Measurements from ENCODE around the gene FAM50A.
A peak's percentile ranks its signal among the peaks of the same experiment; 100 is the strongest.

The FAM50A gene

DNA sequence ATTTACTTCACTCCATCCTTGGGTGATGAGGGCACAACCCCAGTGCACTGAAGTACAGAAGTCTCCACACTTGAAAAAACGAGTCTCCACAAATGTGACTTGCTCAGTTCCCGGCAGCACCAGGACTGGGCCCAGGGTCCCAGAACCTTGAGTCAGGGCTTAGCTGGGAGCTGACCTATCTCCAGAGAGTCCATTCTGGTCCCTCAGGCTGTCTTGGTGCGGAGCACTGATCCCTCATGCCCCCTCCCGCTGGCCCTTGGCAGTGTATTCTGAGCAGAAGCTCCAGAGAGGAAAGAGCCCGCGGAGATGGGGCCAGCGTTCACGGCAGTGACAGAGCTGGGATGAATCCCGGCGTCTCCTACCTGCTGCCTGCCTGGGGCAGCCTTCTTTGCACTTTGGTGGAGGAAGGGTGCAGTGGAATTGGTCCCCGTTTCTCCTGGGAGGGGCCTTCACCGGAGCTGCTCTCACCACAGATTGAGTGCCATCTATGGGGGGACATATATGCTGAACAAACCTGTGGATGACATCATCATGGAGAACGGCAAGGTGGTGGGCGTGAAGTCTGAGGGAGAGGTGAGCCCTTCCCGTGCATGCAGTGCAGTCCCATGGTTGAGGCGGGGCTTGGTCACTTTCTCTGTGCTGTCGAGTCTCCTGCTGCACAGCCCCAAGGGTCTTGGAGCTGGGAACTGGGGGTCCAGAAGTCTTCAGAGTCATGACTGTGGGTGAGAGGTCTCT is 3.2 kb upstream of the FAM50A start:
- DNase-seq (ENCODE audit: low spot score): no peak

GRCh38 chrX:154441564-154441963 is 2.4 kb upstream of the FAM50A start:
- no peak for DNase-seq (ENCODE audit: low spot score)

DNA sequence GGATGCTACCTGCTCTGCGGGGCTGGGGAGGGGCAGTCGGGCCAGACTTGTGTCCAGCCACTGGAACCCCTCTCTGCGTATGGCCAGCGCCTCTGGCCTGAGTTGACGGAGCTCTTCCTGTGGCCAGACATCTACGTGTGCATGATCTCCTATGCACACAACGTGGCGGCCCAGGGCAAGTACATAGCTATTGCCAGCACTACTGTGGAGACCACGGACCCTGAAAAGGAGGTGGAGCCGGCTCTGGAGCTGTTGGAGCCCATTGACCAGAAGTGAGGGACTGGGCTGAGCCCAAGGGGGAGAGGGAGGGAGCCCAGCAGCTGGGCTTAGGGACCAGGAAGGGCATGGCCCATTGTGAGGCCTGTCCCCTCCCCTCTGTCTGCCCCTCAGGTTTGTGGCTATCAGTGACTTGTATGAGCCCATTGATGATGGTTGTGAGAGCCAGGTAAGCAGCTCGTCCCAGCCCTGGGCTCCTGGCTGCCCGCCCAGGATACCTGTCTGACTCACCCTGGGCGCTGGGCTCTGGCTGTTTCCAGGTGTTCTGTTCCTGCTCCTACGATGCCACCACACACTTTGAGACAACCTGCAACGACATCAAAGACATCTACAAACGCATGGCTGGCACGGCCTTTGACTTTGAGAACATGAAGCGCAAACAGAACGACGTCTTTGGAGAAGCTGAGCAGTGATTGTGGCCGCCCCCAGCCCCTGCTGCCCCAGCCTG is 1.8 kb upstream of the FAM50A start:
- DNase-seq (ENCODE audit: low spot score): no peak

GRCh38 chrX:154443479-154443910 is 446 bp upstream of the FAM50A start:
- peak; percentile 20 for DNase-seq (ENCODE audit: low spot score)

DNA sequence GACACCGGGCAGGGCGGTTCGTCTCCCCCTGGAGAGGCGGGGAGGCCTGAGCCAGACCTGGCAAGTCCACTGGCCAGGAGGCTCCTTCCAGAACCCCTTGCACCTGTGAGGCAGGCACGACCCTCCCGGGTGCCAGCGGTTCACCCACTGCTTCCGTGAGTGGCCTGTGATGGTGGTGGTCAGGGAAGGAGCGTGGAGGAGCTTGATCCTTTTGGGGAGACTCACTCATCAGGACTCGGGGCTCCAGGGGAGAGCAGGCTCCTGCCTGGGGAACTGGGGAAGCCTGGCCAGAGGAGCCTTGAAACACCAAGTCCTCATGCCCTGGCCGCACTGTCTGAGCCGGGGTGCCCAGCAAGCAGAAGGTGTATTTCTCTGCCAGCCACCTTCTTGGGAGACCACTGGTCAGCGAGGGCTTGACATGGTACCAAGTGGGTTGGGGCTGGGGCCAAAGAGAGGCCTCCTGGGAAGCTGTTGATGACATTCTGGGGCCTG is 860 bp downstream of the FAM50A start:
- no peak for DNase-seq (ENCODE audit: low spot score)

GRCh38 chrX:154445776-154446175 is 1.8 kb downstream of the FAM50A start:
- no peak for DNase-seq (ENCODE audit: low spot score)

- no peak for DNase-seq (ENCODE audit: low spot score)
Observed at GRCh38 chrX:154446430-154446829, 2.5 kb downstream of the FAM50A start.

- no peak for DNase-seq (ENCODE audit: low spot score)
Observed at GRCh38 chrX:154448484-154448883, 4.5 kb downstream of the FAM50A start.

DNA sequence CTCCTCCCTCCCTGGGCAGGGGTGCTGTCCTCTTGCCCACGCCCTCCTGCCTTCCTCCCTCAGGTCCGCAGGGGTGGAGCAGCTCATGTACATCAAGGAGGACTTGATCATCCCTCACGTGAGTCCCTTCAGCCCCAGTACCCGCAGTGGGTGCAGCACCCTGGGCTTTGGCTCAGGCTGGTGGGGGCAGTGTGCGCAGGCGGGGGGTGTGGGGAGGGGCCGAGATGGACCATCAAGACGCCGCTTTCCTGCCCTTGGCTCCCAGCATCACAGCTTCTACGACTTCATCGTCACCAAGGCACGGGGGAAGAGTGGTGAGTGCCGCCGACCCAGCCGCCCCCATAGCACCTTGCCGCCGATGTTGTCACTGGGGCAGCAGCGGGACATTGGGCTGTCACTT is 5.7 kb downstream of the FAM50A start:
- DNase-seq (ENCODE audit: low spot score): no peak

DNA sequence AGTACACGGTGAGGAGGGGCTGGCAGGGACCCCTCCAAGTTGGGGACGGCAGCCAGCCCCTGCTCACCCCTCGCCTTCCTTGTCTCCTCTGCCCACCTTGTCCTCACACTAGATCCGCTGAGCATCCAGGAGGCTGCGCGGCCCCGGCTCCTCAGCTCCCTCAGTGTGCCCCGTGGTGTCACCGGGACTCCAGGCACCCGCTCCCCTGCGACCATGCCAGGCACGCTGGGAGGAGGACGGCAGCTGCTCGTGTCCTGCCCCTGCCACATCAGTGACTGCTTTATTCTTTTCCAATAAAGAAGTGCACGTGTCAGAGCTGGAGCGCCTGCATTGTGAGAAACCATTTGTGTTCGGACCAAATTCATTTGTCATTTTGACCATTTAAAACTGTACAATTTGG is 6.4 kb downstream of the FAM50A start:
- DNase-seq (ENCODE audit: low spot score): no peak

GRCh38 chrX:154452823-154453222 is 8.9 kb downstream of the FAM50A start:
- DNase-seq (ENCODE audit: low spot score): no peak

- peak; percentile 90 for DNase-seq (ENCODE audit: low spot score)
Observed at GRCh38 chrX:154457491-154458115, 13.7 kb downstream of the FAM50A start.

DNA sequence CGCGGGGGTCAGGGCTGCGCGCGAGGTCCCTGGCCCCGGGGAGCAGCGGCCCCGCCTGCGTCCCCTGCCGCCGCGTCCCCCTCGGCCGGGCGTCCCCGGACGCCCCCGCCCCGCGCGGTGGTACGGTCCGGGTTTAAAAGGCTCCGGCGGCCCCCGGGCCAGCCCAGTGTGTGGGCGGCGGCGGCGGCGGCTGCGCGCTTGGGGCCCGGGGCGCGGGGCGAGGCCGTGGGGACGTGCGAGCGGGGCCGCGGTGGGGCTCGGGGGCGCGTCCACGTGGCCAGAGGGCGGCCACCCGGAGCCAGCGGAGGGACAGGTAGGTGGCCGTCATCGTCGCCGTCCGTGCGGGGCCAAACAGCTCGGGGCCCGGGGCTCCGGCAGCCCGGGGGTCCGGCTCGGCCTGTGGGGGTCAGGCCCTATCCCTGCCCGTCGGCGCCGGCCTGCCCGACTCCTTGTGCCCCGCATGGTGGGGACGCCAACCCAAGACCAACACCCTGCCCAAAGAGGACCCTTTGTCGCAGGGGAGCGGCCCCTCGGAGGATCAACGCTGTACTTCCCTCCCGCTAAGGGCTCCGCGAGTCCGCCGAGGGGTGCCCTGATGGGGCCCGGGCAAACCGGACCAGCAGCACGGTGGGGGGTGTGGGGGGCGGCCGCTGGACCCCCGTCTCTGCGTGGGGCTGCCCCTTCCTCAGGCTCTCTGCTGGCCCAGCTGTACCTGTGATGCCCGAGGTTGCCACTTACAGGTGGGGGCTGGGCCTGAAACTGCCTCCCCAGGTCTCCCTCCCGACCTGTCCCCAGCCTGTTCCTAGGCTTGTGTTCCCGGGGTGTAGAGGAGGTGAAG is 14.4 kb downstream of the FAM50A start, which contains the start of gene PLXNA3:
TSS of gene PLXNA3 (plus strand) at position 166 of the 838 bp plus-strand sequence. CDS start 1,903 bp downstream, outside the sequence.
- DNase-seq (ENCODE audit: low spot score): peak; percentile 89

DNA sequence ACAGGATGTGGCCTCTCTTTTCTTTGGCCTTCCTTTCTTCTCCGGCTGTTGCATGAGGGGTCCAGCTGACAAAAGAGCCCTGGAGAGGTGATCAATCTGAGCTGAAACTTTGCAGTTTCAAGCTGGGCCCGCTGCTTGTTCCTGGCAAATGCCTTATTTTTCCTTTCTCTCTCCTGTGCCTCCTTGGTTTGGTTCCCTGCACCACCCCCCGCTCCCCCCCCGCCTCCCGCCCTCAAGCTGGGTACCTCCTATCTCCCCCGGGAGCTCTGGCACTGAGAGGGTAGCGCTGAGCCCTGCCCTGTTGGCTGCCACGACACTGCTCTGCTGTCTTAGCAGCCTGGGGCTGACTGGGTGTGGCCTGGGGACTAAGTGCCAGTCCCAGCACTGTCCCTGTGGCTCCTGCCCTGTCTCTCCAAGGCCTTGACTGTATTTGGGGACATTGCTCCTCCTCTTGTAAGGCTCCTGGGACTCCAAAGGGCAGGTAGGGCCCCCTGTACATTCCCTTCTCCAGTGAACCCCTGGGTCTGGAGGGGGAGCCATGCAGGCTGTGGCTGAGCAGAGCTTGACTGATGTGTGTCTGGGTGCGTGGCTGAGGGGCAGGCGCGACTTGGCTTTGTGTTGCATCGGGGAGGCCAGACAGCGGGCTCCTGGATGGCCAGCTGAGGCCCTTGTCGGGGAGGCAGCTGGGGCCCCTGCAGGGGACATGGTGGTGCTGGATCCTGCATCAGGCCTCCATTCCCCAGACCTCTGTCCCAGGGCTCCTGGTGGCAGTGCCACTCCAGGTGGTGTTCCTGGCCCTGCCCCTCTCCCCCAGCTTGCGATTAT is 15.2 kb downstream of the FAM50A start:
- peak; percentile 78 for DNase-seq (ENCODE audit: low spot score)

DNA sequence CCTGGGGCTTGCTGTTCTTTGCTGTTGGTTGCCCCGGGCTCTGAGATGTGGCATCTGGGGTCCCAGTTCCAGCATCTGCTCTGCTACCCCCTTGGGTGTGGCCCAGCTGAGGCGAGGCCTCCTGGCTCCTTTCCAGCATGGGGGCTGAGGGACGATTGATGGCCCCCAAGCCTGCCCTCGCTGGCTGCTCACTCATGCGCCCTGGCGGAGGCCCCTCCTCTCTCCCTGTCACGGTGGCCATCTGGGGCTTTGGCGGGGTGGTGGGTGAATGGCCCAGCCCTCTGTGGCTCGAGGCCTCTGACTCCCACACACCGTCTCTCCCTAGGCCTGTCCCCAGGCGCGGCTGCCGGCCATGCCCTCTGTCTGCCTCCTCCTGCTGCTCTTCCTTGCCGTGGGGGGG is 15.9 kb downstream of the FAM50A start:
- peak; percentile 43 for DNase-seq (ENCODE audit: low spot score)

- no peak for DNase-seq (ENCODE audit: low spot score)
Observed at GRCh38 chrX:154460326-154460725, 16.4 kb downstream of the FAM50A start.

- DNase-seq (ENCODE audit: low spot score): no peak
Observed at GRCh38 chrX:154462396-154462795, 18.5 kb downstream of the FAM50A start.

GRCh38 chrX:154463611-154464220 is 19.8 kb downstream of the FAM50A start:
- DNase-seq (ENCODE audit: low spot score): no peak

GRCh38 chrX:154464806-154465365 is 20.9 kb downstream of the FAM50A start:
- DNase-seq (ENCODE audit: low spot score): no peak

- no peak for DNase-seq (ENCODE audit: low spot score)
Observed at GRCh38 chrX:154465601-154466000, 21.7 kb downstream of the FAM50A start.
